ENCODE measurements around the gene AXIN1. TPM values are rescaled to one million over a fixed set of nuclear protein-coding genes. Genes with fewer than 3 reads are reported as not detected.

AXIN1 gene
- total RNA-seq, 1 donor from 2014 or later: 23.4 TPM

DNA sequence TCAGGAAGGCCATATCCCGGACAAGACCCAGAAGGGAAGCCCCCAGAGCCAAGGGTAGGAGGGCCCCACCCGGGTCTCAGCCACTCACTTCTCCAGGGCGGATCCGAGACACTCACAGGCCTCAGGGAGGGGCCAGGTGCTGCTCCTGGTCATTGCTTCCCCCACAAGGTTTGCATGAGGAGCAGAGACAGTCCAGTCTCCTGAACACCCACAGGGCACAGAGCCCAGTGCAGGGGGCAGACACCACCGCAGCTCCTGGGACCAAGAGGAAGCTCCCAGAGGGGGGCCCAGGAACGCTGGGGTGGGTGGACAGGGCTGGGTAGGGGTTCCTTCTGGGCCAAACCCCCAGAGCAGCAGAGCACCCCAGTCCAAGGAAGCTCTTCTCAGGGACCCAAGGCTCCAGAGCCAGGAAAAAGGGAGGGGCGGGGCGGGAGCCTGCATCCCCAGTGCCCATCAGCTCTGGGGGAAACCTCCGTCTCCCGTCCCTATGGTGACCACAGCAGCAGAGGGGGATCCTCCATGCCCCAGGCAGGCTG, 18.5 kb upstream of the AXIN1 start:
- intact Hi-C loops (cut with micrococcal nuclease): loop anchor here (1.0 kb wide), 7 partner anchors 11 to 265 kb away; partner anchors contain the start of genes DECR2, FAM234A, LUC7L and METTL26

- intact Hi-C loops (cut with micrococcal nuclease): loop anchor here (1.0 kb wide), 7 partner anchors 12 to 266 kb away; partner anchors contain the start of genes DECR2, FAM234A, LUC7L and METTL26
Observed at GRCh38 chr16:370443-370842, 17.9 kb upstream of the AXIN1 start, which contains the start of gene MRPL28. TSS of gene MRPL28 (minus strand) at chr16:370538. CDS start at chr16:370218, 320 bp downstream.

DNA sequence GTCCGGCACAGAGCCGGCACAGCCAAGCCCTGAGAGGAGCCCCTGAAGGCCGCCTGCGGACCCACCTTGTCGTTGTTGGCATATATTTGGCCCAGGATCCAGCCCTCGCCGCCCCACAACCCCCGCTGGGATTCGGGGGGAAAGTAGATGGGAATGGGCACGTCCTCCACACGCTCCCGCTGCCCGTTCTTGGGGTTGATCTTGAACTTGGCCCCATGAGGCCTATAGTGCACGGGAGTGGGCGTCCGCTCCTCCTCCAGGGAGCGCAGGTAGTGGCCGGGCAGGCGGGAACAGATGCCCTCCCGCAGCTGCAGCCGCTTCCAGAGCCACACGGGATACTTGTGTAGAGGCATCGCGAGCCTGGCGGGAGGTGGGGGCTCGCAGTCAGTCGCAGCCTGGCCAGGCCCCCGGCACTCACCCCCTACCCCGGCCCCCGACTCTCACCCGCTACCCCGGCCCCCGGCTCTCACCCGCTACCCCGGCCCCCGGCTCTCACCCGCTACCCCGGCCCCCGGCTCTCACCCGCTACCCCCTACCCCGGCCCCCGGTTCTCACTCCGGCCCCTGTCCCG, 17.4 kb upstream of the AXIN1 start:
- intact Hi-C loops (cut with micrococcal nuclease): loop anchor here (1.0 kb wide), 7 partner anchors 12 to 266 kb away; partner anchors contain the start of genes DECR2, FAM234A, LUC7L and METTL26

- intact Hi-C loops (cut with micrococcal nuclease): no loop called here
Observed at GRCh38 chr16:369275-369865, 16.8 kb upstream of the AXIN1 start.

- intact Hi-C loops (cut with micrococcal nuclease): no loop called here
Observed at GRCh38 chr16:368388-369158, 16.1 kb upstream of the AXIN1 start.

DNA sequence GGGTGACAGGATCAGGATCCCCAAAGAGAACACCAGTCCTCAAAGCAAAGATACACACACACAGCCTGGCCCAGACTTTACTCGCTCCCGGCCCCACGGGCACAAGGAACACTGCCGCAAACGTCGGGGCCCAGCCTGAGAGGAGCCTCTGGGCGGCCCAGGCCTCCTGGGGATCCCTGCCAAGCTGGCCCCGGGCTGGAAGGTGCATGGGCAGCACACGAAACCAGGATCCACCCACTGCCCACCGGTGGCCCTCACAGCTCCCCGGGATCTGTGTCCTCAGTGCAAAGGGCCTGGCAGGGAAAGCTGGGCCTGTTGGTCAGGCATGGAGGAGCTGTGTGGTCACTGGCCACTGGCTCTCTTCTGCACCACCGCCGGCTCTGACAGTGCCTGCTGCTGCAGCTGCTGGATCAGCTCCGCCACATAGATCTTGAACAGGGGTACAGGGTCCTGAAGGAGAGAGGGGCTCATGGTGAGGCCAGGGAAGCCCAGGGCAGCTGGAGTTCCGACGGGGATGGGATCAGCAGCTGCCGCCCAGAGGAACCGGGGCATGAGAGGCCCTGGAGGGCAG, 14.9 kb upstream of the AXIN1 start:
- intact Hi-C loops (cut with micrococcal nuclease): no loop called here

DNA sequence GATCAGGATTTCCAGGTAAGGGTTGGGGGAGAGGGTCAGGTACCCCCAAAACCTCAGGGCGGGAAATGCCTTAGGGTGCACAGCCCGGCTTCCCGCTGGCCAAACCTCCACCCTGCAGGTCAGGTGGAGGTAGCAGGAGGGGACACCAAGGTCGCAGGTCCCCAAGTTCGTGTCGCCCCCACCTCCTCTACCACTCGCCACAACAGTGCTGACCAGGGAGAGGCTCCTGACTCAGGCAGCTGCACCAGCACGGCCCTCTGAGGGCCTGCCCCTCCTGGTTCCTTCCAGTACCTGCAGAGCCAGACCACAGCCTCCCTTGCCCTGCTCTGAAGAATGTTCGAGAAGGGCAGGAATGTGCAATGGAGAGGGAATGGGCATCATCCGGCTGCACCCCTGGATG, 14.0 kb upstream of the AXIN1 start:
- intact Hi-C loops (cut with micrococcal nuclease): no loop called here

DNA sequence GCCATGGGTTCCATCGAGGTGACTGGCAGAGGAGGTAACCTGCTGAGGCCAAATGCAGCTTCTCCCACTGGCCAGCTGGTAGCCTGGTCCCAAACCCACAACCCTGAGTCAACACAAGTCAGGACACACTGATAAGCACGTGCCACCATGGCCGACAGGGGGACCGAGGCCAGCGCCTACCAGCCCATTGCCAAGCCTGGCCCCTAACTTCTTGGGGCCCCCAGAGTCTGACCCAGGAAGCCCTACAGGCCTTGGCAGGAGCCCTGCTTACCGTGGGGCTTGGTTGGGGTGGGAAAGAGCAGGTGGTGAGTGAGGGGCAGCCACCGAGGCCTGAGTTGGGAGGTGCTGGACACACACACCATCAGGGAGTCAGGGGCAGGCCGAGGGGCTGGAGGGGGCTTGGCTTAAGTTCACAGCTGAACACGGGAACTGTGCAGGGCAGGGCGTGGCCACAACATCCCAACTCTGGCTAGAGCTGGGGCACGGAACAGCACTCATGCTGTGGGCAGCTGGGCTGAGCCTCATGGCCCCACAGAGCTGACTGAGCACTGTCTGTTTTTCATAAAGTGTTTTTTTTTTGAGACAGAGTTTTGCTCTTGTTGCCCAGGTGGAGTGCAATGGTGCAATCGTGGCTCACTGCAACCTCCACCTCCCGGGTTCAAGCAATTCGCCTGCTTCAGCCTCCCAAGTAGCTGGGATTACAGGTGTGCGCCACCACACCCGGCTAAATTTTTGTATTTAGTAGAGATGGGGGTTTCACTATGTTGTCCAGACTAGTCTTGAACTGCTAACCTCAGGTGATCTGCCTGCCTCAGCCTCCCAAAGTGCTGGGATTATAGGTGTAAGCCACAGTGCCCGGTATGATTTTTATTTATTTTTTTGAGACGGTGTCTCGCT, 12.3 kb upstream of the AXIN1 start:
- intact Hi-C loops (cut with micrococcal nuclease): no loop called here

GRCh38 chr16:363766-364490, 11.4 kb upstream of the AXIN1 start:
- intact Hi-C loops (cut with micrococcal nuclease): no loop called here

DNA sequence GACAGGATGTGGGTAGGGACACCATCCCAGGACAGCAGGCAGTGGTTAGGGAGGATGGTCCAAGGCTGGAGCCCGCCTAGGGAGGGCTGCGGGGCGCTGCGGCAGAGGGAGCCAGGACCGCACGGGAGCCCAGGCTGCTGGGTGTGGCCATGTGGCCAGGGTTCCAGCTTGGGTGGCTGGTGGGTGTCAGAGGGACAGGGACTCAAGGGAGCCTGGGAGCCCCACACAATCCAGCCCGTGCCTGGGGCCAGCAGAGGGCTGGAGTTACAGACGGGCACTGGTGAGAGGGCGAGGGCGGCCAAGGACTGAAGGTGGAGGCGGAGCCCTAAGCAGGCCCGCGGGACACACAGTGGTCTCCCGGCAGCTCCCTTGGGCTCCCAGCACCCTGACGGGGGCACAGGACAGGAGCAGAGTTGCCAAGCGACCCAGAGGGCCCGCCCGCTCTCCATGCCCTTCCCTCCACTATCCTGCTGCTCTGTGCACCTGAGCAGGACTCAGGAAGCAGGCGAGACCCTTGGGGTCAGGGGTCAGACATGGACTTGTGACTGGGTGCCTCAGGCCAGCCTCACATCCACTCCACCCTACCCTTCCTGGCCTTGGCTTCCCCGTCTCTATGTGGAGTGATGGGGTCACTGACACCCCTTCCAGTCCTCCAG, 10.7 kb upstream of the AXIN1 start:
- intact Hi-C loops (cut with micrococcal nuclease): no loop called here

- intact Hi-C loops (cut with micrococcal nuclease): loop anchor here (1.0 kb wide), 4 partner anchors 181 to 297 kb away; no protein-coding TSS in a partner anchor
Observed at GRCh38 chr16:362702-362999, 10.1 kb upstream of the AXIN1 start.

- intact Hi-C loops (cut with micrococcal nuclease): loop anchor here (1.0 kb wide), 4 partner anchors 181 to 297 kb away; no protein-coding TSS in a partner anchor
Observed at GRCh38 chr16:361872-362701, 9.6 kb upstream of the AXIN1 start.

GRCh38 chr16:361341-361871, 8.9 kb upstream of the AXIN1 start:
- intact Hi-C loops (cut with micrococcal nuclease): no loop called here

DNA sequence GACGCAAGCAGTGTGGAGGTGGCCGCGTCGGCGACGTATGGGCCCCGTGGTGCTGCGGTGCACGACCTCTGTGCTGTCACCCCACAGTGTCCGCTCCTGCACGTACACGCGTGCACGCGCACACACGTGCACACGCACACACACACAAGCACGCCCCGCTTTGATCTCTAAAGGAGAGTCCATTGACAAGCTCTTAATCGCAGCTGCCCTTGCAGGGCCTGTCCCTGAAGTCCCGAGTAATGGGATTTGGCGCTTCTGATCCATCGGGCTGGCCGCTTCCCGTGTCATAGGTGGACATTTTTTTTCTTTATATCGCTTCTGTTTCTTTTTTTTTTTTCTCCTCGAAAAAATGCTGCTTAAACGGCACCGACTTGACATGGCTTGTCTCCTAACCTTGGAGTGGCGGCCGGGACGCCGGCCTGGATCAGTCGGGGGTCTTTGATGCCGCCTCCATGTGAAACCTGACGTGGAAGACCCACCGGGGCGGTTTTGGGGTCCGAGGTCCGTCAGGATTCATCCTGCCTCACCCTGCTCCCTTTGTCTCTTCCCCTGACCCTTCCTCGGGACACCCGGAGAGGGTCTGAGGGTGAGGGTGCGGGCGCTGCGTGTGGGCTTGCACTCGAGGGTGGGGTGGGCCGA, 8.3 kb upstream of the AXIN1 start:
- intact Hi-C loops (cut with micrococcal nuclease): no loop called here

- intact Hi-C loops (cut with micrococcal nuclease): no loop called here
Observed at GRCh38 chr16:359871-360697, 7.6 kb upstream of the AXIN1 start.

DNA sequence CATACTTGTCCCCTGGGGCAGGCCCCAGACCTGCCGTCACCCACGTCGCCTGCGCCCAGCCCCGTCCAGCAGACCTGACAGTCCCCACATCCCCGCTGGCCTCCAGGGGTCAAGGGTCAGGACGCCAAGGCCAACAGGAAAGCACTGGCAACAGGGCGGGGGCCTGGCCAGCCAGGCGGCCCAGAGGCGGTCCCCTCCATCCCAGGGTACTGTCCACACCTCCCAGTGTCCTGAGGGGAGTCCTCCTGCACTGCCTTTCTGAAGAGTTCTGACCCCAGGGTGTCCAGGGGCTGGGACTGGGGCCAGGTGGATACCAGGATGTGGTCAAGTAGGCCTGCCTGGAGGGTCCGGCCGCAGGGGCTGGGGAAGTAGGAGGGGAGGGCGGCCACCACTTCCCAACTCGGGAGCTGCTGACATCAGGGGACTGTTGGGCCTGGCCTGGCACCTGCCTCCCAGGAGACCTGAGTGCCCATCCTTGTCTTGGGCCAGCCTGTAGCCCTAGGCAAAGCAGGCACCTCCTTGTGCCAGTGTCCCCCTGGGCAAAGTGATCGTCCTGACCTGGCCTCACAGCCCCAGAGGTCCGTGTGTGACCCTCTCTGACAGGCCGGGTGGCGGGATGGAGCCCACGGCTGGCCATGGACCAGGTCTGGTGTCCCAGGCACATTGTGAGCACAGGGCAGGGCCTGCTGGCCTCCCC, 6.7 kb upstream of the AXIN1 start:
- intact Hi-C loops (cut with micrococcal nuclease): no loop called here
